Stimulated activated CD4-positive, alpha-beta T cell treated with anti-CD3 and anti-CD28 coated beads, TNF-alpha, amount 100 ng/mL, for 24 hours (primary cell): Measurements from ENCODE around the gene VSIR.

Experiments
- DNase-seq, 3 experiments: peaks; one replicate each; pipeline ENCODE4 v3.0.0-alpha.2; 2020; ENCODE audit warnings: low read depth in 3 of 3

The VSIR gene

GRCh38 chr10:71713135-71714030, 59.9 kb downstream of the VSIR start:
- DNase-seq: peak in 1 of 3 experiments; percentile 47

DNA sequence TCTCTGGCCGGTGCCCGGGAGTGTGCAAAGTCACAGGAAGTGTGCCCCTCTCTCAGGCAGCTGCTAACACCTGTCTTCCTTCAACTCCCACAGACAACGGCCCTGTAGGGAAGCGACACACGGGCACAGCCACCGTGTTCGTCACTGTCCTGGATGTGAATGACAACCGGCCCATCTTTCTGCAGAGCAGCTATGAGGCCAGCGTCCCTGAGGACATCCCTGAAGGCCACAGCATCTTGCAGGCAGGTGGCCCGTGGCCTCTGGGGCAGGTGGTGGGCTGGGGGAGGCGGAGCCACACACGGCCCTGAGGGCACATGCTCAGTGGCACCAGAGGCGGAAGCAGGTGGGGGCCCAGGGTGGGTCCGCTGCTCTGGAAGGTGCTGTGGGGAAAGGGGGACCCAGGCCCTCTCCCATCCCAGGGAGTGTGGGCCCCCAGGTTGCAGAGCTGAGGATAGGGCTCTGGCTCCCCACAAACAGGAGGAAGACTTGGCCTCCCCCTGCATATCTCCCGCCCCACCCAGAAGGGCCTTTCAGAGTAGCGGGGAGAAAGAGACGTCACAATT, 60.7 kb downstream of the VSIR start:
- peak in 1 of 3 experiments; percentile 26 for DNase-seq

- DNase-seq: no peak
These were observed 61.1 kb downstream of the VSIR start for GRCh38 chr10:71712170-71712569.

DNA sequence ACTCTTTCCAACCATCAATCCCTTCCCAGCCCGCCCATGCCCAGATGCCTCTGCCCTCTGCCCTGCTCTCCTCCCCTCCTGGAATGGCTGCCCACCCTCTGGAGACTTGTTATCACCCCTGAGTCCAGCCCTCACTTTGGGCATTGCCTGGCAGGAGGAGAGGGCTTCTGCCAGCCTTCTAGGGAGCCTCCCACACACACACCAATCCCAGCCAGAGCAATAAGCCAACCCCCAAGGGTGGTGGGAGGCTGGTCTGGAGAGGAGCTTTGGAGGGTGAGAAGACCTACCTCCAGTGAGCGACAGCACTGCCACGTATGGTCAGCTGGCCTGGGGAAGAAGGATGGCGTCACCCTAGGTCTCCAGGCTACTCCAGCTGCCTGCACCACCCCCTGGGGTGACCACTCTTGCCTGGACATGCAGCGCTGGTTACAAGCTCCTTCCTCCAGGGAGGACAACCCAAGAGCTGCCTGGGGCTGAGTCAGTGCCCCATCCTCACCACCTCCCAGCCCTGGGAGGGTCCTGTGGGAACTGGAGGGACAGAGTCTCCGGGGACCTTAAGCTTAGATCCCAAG, 62.2 kb downstream of the VSIR start:
- DNase-seq: no peak

- DNase-seq: no peak
These were observed 62.8 kb downstream of the VSIR start for GRCh38 chr10:71710519-71710918.

DNA sequence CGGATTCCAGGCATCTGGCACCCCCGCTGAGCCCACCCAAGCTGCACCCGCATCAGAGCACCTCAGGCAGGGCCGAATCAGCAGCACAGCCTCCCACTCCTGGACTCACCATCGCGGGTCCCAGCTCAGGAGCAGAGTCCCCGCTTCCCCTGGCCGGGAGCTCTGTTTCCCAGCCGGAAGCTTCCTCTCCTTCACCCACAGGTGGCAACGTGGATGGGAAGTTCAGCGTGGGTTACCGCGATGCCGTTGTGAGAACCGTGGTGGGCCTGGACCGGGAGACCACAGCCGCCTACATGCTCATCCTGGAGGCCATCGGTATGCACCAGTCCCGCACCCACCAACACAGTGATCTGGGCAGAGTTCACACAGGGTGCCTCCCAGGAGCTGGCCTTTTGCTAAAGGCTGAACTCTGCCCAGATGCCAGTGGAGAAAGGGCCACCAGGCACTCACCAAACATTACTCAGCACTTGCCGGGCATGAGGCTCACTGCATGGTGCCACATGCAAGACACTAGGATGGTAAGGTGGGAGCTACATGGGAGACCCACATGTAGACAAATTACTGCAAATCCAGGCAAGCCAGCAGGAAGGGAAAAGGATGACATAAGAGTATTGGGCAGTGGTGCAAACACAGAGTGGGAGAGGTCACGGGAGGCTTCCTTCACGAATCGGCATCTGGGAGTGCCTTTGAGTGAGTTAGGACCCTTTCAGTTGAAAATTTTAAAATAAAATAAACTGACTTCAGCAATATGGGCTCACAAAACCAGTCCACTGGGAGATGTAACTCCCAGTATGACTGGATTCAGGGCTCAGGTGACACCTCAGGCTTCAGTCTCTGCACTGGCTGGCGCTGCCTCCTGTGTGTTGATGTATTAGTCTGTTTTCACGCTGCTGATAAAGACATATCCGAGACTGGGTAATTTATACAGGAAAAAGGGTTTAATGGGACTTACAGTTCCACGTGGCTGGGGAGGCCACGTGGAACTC, 64.1 kb downstream of the VSIR start:
- DNase-seq: no peak

DNA sequence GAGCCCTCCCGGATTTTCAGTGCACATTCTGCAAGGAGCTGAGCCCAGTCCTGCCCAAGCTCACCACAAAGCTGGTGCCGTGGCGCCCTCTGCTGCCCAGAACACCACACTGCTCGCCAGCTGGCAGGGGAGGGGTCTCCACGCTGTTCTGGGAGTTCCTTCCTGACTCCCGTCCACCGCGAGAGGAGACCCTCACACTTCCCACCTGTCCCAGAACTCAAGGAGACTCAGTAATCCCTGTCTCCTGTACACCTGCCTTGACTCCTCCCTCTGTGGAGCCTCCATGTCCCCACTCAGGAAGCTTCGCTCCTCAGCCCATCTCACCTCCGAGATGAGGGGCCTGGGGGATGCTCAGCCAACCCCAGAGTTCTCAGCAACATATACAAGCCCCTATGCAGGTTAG, 65.0 kb downstream of the VSIR start:
- DNase-seq: peak; percentile 46 to 65 (median 53)

GRCh38 chr10:71707240-71707789, 66.0 kb downstream of the VSIR start:
- no peak for DNase-seq

DNA sequence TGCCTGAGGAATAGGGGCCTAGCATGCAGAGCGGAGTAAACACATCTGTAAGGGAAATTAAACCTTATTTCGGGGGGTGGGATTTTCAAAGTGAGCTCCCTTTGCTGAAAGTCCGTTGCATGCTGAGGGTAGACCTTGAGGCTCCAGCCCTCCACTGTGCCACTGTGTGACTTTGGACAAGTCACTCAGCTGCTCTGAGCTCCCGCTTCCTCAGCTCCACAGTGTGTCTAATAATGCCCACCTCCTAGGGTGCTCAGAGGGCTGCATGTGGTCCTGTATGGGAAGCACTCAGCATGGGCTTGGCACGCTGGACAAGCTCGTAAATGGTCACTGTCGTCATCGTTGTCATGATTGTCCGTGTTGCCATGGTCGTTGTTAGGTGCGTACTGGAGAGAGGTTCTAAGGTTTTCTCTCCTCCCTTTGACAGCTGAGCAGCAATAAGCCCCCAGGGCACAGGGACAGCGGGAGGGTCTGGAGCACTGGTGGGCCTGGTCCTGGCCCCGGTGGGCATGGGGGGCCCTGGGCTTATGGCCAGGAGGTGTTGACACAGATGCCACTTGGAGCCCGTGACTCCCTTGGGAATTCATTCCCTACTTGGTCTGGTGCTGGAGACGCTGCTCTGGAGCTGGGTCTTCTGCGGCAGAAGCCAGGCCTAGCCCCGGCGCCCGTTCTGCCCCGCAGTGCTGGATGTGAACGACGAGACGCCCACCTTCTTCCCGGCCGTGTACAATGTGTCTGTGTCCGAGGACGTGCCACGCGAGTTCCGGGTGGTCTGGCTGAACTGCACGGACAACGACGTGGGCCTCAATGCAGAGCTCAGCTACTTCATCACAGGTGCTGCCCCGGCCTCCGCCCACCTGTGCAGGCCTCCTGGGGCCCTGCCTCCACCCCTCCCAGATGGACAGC, 66.9 kb downstream of the VSIR start:
- no peak for DNase-seq

- DNase-seq: no peak
These were observed 67.7 kb downstream of the VSIR start for GRCh38 chr10:71705582-71705981.

DNA sequence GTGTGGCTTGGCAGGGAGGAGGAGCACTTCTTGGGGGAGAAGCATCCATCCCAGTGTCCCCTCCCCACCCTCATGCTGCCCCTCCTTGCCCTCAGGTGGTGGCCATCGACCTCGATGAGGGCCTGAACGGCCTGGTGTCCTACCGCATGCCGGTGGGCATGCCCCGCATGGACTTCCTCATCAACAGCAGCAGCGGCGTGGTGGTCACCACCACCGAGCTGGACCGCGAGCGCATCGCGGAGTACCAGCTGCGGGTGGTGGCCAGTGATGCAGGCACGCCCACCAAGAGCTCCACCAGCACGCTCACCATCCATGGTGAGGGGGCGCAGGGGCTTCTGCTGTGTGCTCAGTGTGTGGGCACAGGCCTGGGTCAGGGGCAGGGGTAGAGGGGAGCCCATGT, 68.5 kb downstream of the VSIR start:
- DNase-seq: no peak

DNA sequence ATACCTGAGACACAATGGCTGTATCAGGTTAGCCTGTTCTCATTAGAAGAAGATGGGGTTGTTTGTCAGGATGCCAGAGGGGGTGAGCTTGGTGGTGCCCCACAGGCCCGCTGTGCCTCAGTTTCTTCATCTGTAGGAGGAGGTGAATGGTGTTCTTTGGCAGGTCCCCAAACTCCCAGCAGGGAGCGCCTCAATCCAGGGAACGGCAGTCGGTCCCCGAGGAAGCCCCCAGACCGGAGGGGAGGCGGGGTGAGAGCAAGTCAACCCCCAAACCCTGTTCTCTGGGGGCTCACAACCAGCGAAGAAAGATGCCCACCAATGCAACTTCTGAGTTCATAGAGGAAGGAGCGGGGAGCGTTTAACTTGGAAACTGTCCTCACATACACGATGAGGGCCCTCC, 69.7 kb downstream of the VSIR start:
- no peak for DNase-seq

- DNase-seq: no peak
These were observed 71.7 kb downstream of the VSIR start for GRCh38 chr10:71701496-71702132.

DNA sequence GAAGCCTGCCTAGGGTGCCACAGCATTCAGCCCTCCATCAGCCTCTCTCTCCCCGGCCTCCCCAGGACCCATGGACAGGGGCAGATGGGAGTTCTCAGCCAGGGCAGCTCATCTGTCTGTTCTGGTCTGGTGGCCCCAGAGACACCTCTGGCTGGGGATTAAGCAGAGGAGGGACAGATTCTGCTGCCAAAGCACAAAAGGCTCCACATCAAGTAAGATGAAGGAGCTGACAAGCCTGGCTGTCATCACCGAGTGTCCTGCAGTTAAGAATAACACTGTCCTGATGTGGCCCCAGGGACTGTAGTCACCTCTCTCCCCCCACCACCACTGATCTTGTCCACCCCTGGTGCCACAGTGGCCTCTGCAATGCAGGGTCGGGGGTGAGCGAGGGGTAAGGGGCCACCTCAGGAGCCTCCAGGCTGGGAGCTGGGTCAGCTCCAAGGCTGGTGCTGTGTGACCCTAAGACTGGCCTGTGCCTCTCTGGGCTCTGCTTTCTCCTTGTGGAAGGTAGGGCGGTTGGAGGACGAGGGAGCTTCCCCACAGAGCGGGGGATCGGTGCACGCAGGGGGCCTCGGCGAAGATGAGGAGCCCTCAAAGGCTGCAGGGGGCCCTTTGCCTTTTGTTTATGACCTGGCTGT, 72.5 kb downstream of the VSIR start:
- DNase-seq: no peak

GRCh38 chr10:71698737-71699136, 74.6 kb downstream of the VSIR start:
- no peak for DNase-seq

- peak in 2 of 3 experiments; percentile 18 to 50 for DNase-seq
These were observed 75.2 kb downstream of the VSIR start for GRCh38 chr10:71697938-71698709.
